GM06990 (cell line): ENCODE measurements around the gene MAPK8IP1.

Source experiments
- DNase-seq: peaks from one replicate; pipeline ENCODE4 v3.0.0-alpha.2; 2011; ENCODE audit not compliant: insufficient read length; ENCODE audit errors: extremely low read depth
- H3K27me3 ChIP-seq: replicated peaks from 2 replicates; pipeline ENCODE4 v1.6.0; 2011; ENCODE audit warnings: low read length; ENCODE audit not compliant: control insufficient read depth, insufficient read depth
- H3K36me3 ChIP-seq: 2 replicates; pipeline ENCODE4 v1.5.1; 2011; ENCODE audit warnings: low read length; ENCODE audit not compliant: control insufficient read depth, insufficient read depth
- H3K4me3 ChIP-seq: replicated peaks from 2 replicates; pipeline ENCODE4 v1.5.1; 2011; ENCODE audit warnings: low read depth, mild to moderate bottlenecking, control low read depth, low read length
- TF ChIP-seq, protein P1 (sequence below): IDR thresholded peaks from 2 replicates; pipeline ENCODE4 v1.5.1; 2011; ENCODE audit warnings: low read length, control low read depth, mild to moderate bottlenecking, inconsistent platforms; ENCODE audit not compliant: insufficient read depth, poor library complexity, severe bottlenecking

MAPK8IP1 gene

GRCh38 chr11:45931739-45932138 is 46.3 kb downstream of the MAPK8IP1 start:
- DNase-seq, result no peak
- peaks cover 8% of the 10 kb centered on the region for H3K36me3 ChIP-seq
- H3K4me3 ChIP-seq, result no peak overlapping the region
- H3K27me3 ChIP-seq, result no peaks in the 10 kb centered on the region; the same call in 1 of the 2 replicates
- TF ChIP-seq, protein P1, sequence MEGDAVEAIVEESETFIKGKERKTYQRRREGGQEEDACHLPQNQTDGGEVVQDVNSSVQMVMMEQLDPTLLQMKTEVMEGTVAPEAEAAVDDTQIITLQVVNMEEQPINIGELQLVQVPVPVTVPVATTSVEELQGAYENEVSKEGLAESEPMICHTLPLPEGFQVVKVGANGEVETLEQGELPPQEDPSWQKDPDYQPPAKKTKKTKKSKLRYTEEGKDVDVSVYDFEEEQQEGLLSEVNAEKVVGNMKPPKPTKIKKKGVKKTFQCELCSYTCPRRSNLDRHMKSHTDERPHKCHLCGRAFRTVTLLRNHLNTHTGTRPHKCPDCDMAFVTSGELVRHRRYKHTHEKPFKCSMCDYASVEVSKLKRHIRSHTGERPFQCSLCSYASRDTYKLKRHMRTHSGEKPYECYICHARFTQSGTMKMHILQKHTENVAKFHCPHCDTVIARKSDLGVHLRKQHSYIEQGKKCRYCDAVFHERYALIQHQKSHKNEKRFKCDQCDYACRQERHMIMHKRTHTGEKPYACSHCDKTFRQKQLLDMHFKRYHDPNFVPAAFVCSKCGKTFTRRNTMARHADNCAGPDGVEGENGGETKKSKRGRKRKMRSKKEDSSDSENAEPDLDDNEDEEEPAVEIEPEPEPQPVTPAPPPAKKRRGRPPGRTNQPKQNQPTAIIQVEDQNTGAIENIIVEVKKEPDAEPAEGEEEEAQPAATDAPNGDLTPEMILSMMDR, result no peak

DNA sequence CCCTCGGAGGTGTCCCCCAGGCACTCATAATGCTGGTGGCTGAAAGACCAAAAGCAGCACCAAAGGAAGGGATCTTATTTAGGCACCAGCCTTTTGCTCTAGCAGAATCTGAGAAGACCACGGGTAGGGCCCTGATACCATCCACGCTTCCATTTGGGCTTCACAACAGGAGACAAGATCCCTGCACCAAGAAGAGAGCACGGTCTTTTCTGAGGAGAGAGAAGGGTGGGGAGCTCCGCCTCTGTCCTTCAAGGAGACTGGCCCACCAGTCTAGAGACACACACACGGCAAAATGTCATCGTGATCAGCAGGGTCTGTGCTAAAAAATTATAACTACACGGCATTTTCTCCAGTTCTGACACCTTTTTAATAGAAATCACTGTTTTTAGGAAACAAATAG is 46.8 kb downstream of the MAPK8IP1 start:
- no peak overlapping the region for H3K4me3 ChIP-seq

DNA sequence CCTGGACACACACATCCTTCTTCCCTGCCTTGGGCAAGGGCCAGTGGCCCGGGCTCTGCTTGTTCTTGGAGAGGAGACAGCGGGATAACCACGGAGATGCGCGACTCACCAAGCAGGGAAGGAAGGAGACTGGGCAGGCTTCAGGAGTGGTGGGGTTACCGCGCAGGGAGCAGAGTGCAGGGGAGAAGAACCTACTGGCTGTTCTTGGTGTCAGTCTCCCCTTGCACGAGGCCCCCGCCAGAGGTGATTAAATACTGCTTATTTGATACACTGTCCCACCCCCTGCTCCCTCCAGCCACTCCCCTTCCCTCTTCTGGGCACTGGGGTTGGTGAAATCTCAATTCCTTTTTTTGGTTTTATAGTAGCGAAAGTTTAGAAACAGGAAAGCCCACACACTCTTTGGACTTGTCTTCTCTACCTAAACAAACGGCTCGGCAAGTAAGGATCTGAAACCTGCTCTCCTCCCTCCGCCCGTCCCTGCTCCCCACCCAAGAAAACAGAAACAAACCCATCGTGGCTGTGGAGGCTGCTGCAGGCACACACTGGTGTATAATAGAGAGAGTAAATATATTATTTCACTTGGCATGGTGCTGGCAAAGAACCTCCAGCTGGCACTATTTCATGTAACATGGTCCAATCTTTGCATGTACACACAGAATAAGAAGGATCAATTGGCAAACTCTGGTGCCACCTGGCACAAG is 47.8 kb downstream of the MAPK8IP1 start:
- Histone ChIP-seq H3K36me3 (peaks cover 8% of the 10 kb centered on the region), H3K27me3 (no peaks in the 10 kb centered on the region), H3K4me3 (no peak overlapping the region)
- no peak for DNase-seq
- TF ChIP-seq, protein P1, result no peak

More for the DNA sequence above, 46.8 kb downstream of the MAPK8IP1 start:
- TF ChIP-seq, protein P1, result no peak
- no peak for DNase-seq
- no peaks in the 10 kb centered on the region for H3K27me3 ChIP-seq
- H3K36me3 ChIP-seq, result peaks cover 8% of the 10 kb centered on the region

DNA sequence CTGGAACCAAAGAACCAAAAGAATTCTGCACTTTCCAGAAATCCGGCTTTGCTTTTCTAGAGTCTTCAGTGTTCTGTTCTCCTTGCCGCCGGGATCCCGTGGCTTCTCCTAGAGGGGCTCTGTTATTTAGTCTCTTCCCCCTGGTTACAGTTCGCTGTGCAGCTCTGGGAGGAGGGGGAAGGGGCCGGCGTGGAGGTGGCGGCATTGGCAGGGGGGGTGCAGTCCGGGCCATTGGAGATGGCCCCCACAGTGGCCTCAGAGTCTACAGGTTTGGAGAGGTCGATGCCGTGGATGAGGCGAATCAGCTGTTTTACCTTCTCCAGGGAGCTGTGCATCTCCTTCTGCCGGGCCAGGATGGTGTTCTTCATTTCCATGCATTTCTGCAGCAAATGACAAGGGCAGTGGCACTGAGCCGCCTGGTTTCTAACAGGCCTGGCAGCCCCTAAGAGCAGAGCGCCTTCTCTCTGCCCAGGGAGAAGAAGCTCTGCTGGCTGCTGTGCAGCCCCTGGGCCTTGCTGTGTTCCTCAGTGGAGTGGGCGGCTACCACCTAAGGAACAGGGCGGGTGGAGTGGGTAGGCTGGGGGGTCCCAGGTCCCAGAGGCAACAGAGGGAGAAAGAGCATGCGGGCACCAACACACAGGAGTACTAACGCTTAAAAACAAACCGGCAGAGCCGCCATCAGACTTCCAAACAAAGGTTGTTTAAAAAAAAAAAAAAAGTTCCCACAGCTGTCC is 48.6 kb downstream of the MAPK8IP1 start:
- DNase-seq, result no peak
- TF ChIP-seq, protein P1, result no peak
- H3K4me3 ChIP-seq, result no peak overlapping the region

DNA sequence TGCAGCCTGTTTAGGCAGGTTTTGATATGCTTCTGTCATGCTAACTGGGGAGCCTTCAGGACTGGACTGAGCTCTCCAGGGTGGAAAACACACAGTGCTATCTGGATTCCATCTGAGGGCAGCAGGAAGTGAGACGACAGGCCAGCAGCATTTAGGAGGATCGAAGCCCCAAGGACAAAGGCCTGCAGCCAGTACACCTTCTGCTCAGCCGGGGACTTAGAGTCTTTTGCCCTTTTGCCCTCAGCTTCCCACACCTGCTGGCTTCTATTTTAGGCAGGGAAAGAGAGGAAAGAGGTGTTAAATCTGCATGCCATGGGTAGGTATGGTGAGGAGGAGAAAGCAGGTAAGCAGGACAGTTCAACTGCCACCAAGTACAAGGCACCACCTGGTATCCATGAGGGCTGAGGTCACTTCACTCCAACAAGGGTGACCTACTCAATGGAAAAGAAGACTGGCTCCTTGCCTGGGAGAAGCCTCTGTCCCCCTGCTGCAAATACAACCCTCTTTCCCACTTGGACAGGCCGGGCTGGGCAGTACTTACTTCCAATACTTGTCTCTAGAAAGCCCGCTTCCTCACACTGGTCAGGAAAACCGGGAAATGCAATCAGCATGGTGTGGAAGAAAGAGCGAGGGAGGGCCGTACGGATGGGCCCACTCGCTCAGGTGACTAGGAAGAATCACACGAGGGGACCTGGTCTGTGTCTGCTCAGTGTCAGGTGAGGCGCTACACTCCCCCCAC is 49.3 kb downstream of the MAPK8IP1 start:
- Histone ChIP-seq H3K27me3 (no peaks in the 10 kb centered on the region), H3K4me3 (no peak overlapping the region), H3K36me3 (peaks cover 8% of the 10 kb centered on the region)
- no peak for DNase-seq
- TF ChIP-seq, protein P1, result no peak

More for the DNA sequence above, 48.6 kb downstream of the MAPK8IP1 start:
- Histone ChIP-seq H3K36me3 (peaks cover 8% of the 10 kb centered on the region), H3K27me3 (no peaks in the 10 kb centered on the region)
